Kasumi-1 (cell line): ENCODE measurements around the gene CRAMP1.

Experiments
- DNase-seq, 2 experiments: peaks; one replicate each; lab custom pipeline; 2025; lab: John Stamatoyannopoulos, UW

CRAMP1 gene

GRCh38 chr16:1601489-1601888 is 10.7 kb upstream of the CRAMP1 start:
- DNase-seq: no peak

GRCh38 chr16:1602285-1602684 is 9.9 kb upstream of the CRAMP1 start:
- DNase-seq: no peak

GRCh38 chr16:1606774-1607173 is 5.4 kb upstream of the CRAMP1 start:
- DNase-seq: no peak

- DNase-seq: no peak
These were observed 4.2 kb upstream of the CRAMP1 start for GRCh38 chr16:1607971-1608370.

GRCh38 chr16:1610071-1610898 is 1.9 kb upstream of the CRAMP1 start:
- DNase-seq: peak; percentile 37 to 50

GRCh38 chr16:1610899-1611632 is 1.1 kb upstream of the CRAMP1 start:
- no peak for DNase-seq

GRCh38 chr16:1613211-1613622 is 1.1 kb downstream of the CRAMP1 start:
- DNase-seq: peak in 1 of 2 experiments; percentile 18

GRCh38 chr16:1613728-1614455 is 1.7 kb downstream of the CRAMP1 start:
- no peak for DNase-seq

GRCh38 chr16:1614456-1615102 is 2.4 kb downstream of the CRAMP1 start:
- DNase-seq: no peak

- no peak for DNase-seq
These were observed 3.6 kb downstream of the CRAMP1 start for GRCh38 chr16:1615761-1616160.

- DNase-seq: no peak
These were observed 7.8 kb downstream of the CRAMP1 start for GRCh38 chr16:1619976-1620375.

- DNase-seq: no peak
These were observed 8.2 kb downstream of the CRAMP1 start for GRCh38 chr16:1620391-1620790.

- DNase-seq: no peak
These were observed 9.7 kb downstream of the CRAMP1 start for GRCh38 chr16:1621851-1622250.

GRCh38 chr16:1626327-1626726 is 14.2 kb downstream of the CRAMP1 start:
- no peak for DNase-seq

- no peak for DNase-seq
These were observed 14.6 kb downstream of the CRAMP1 start for GRCh38 chr16:1626776-1627175.

- DNase-seq: no peak
These were observed 18.5 kb downstream of the CRAMP1 start for GRCh38 chr16:1630450-1631213.

GRCh38 chr16:1631230-1631629 is 19.1 kb downstream of the CRAMP1 start:
- no peak for DNase-seq

GRCh38 chr16:1631931-1632637 is 19.9 kb downstream of the CRAMP1 start:
- DNase-seq: no peak

GRCh38 chr16:1632638-1632970 is 20.4 kb downstream of the CRAMP1 start:
- DNase-seq: no peak

- DNase-seq: no peak
These were observed 21.1 kb downstream of the CRAMP1 start for GRCh38 chr16:1633310-1633709.

GRCh38 chr16:1634541-1634940 is 22.4 kb downstream of the CRAMP1 start:
- DNase-seq: no peak
